ENCODE data around the gene CPNE5. TPM values are rescaled to one million over a fixed set of nuclear protein-coding genes. Genes with fewer than 3 reads are reported as not detected.

The CPNE5 gene
- total and polyA plus RNA-seq, 2 donors (not counting 1 experiment from before 2014, with no cell fraction given) = 0.02 TPM; not detected in 1

- no peak overlapping the region for H3K9ac ChIP-seq (ENCODE audit: insufficient read depth, low read length)
- no peak overlapping the region for H3K4me2 ChIP-seq (ENCODE audit: extremely low read depth, insufficient read depth, low read length)
- no peaks in the 10 kb centered on the region for H4K20me1 ChIP-seq (ENCODE audit: control insufficient read depth, extremely low read depth, insufficient read depth, low read length)
- DNase-seq (ENCODE audit: low read depth in 2 of 2) = no peak
- no peaks in the 10 kb centered on the region for H3K9me3 ChIP-seq (ENCODE audit: control insufficient read depth, insufficient read depth, low read depth, low read length)
- no peak overlapping the region for H3K27ac ChIP-seq (ENCODE audit: insufficient read depth, low read length)
- no peaks in the 10 kb centered on the region for H3K79me2 ChIP-seq (ENCODE audit: control insufficient read depth, insufficient read depth, low read length)
- H2AFZ ChIP-seq (ENCODE audit: low read length) = no peak overlapping the region
- TF ChIP-seq CTCF (conservative IDR thresholded peaks at IDR 0.05 in 1 of 2, IDR thresholded peaks at IDR 0.05 in 1 of 2; ENCODE audit: low read depth in 1 of 2, low read length in 2 of 2) (no peak), EZH2 (IDR thresholded peaks at IDR 0.05; ENCODE audit: low read length, missing control alignments) (no peak)
- no peak overlapping the region for H3K4me3 ChIP-seq (replicated peaks in 1 of 4; ENCODE audit: control extremely low read depth in 1 of 4, insufficient read depth in 1 of 4, low read depth in 3 of 4, low read length in 4 of 4)
- H3K27me3 ChIP-seq (ENCODE audit: control insufficient read depth, insufficient read depth, low read length) = peaks cover 22% of the 10 kb centered on the region
- H3K4me1 ChIP-seq (ENCODE audit: control insufficient read depth, extremely low read depth, insufficient read depth, low read length) = peaks cover 8% of the 10 kb centered on the region
- no peaks in the 10 kb centered on the region for H3K36me3 ChIP-seq (ENCODE audit: control insufficient read depth, insufficient read depth, low read length)
Measured at GRCh38 chr6:36836111-36837021, 2.9 kb downstream of the CPNE5 start.

DNA sequence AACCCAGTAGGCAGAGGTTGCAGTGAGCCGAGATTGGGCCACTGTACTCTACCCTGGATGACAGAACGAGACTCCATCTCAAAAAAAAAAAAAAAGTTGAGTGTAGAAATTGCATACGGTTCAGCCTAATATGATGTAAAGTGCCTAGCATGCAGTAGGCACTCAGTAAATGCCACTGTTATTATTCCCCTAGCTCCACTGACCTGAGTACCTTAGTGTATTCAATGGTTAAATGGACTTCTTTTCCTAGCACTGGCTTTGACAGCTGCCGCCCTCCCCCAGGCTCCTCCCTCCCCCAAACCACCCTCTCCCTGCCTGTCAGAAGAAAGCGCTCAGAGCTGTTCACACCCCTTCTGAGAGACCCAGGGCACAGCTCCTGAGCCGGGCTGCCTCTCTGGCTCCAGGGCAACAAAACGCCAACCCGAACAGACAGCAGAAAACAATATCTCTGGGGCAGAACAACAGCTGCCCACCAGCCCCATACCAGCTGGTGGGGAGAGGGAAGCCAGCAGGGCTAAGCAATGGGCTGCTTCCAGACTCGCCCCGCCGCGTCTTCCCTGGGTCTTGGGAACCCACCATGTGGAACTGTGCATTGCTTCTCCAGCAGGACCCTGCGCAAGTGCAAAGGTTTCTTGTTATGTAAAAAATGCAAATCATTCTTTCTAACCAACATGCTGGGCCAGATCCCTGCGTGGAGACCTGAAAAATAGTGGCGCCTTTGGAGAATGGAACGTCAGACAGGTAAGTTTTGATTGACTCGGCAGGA is 4.5 kb downstream of the CPNE5 start:
- Histone ChIP-seq H3K36me3 (ENCODE audit: control insufficient read depth, insufficient read depth, low read length) (no peaks in the 10 kb centered on the region), H3K9ac (ENCODE audit: insufficient read depth, low read length) (no peak overlapping the region), H3K4me1 (ENCODE audit: control insufficient read depth, extremely low read depth, insufficient read depth, low read length) (no peaks in the 10 kb centered on the region), H3K4me3 (replicated peaks in 1 of 4; ENCODE audit: control extremely low read depth in 1 of 4, insufficient read depth in 1 of 4, low read depth in 3 of 4, low read length in 4 of 4) (no peak overlapping the region), H3K9me3 (ENCODE audit: control insufficient read depth, insufficient read depth, low read depth, low read length) (no peaks in the 10 kb centered on the region), H3K27me3 (ENCODE audit: control insufficient read depth, insufficient read depth, low read length) (peaks cover 22% of the 10 kb centered on the region), H2AFZ (ENCODE audit: low read length) (no peak overlapping the region), H3K4me2 (ENCODE audit: extremely low read depth, insufficient read depth, low read length) (no peak overlapping the region), H4K20me1 (ENCODE audit: control insufficient read depth, extremely low read depth, insufficient read depth, low read length) (no peaks in the 10 kb centered on the region), H3K27ac (ENCODE audit: insufficient read depth, low read length) (no peak overlapping the region), H3K79me2 (ENCODE audit: control insufficient read depth, insufficient read depth, low read length) (no peaks in the 10 kb centered on the region)
- DNase-seq (ENCODE audit: low read depth in 2 of 2) = no peak
- TF ChIP-seq EZH2 (IDR thresholded peaks at IDR 0.05; ENCODE audit: low read length, missing control alignments) (no peak), CTCF (conservative IDR thresholded peaks at IDR 0.05 in 1 of 2, IDR thresholded peaks at IDR 0.05 in 1 of 2; ENCODE audit: low read depth in 1 of 2, low read length in 2 of 2) (no peak)

- H3K4me1 ChIP-seq (ENCODE audit: control insufficient read depth, extremely low read depth, insufficient read depth, low read length) = no peaks in the 10 kb centered on the region
- no peak for TF ChIP-seq CTCF (conservative IDR thresholded peaks at IDR 0.05 in 1 of 2, IDR thresholded peaks at IDR 0.05 in 1 of 2; ENCODE audit: low read depth in 1 of 2, low read length in 2 of 2)
- H4K20me1 ChIP-seq (ENCODE audit: control insufficient read depth, extremely low read depth, insufficient read depth, low read length) = no peaks in the 10 kb centered on the region
- no peak overlapping the region for H3K9ac ChIP-seq (ENCODE audit: insufficient read depth, low read length)
- H3K4me3 ChIP-seq (replicated peaks in 1 of 4; ENCODE audit: control extremely low read depth in 1 of 4, insufficient read depth in 1 of 4, low read depth in 3 of 4, low read length in 4 of 4) = no peak overlapping the region
- peaks cover 13% of the 10 kb centered on the region for H3K27me3 ChIP-seq (ENCODE audit: control insufficient read depth, insufficient read depth, low read length)
- no peaks in the 10 kb centered on the region for H3K36me3 ChIP-seq (ENCODE audit: control insufficient read depth, insufficient read depth, low read length)
- no peak overlapping the region for H3K4me2 ChIP-seq (ENCODE audit: extremely low read depth, insufficient read depth, low read length)
- H2AFZ ChIP-seq (ENCODE audit: low read length) = no peak overlapping the region
- DNase-seq (ENCODE audit: low read depth in 2 of 2) = no peak
- H3K79me2 ChIP-seq (ENCODE audit: control insufficient read depth, insufficient read depth, low read length) = no peaks in the 10 kb centered on the region
- no peaks in the 10 kb centered on the region for H3K9me3 ChIP-seq (ENCODE audit: control insufficient read depth, insufficient read depth, low read depth, low read length)
- no peak overlapping the region for H3K27ac ChIP-seq (ENCODE audit: insufficient read depth, low read length)
Measured at GRCh38 chr6:36833182-36833789, 6.0 kb downstream of the CPNE5 start.
